Stimulated activated CD4-positive, alpha-beta T cell treated with anti-CD3 and anti-CD28 coated beads, Interleukin-15, amount 100 ng/mL, for 48 hours (primary cell): ENCODE results near the gene TOX2.

Experiments used
- DNase-seq, 2 donors: peaks; one replicate each; pipeline ENCODE4 v3.0.0-alpha.2; 2020; ENCODE audit warnings: low read depth in 2 of 2

TOX2 gene

DNA sequence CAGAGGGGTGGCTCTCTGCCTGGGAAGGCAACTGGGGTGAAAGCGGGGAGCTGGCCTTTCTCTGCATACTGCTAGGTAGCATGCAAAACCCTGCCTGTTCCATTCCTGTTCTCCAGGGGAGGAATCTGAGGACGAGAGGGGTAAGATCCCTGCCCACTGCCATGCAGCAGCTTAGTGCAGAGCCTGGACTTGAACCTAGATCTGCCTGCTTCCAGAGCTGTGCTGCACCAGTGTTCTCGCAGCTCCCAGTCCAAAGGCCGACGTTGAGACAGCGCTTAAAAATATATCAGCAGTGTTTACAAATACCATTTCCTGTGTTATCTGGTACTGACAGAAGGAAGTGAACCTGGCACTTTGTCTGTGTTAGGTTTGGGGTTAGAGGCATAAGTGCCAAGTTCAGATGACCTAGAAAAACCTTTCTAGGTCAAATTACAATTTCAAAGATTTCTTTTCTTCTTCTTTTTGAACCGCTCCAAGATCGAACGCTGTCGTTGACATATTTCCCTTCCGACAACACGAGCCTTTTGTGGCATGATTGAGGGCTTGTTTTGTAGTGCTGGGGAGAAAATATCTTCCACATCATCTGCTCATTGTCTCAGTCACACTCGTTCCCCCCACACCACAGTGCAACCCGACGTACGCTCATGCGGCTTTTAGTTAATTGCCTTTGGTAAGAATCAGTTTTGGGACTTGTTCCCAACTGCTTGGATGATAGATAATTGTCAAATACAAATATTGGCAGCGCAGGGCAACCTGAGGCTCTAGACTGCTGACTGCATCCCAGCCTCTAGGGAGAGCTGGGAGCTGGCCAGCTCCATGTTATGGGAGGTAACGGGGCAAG lies 44.6 kb downstream of the TOX2 start:
- DNase-seq = no peak

DNA sequence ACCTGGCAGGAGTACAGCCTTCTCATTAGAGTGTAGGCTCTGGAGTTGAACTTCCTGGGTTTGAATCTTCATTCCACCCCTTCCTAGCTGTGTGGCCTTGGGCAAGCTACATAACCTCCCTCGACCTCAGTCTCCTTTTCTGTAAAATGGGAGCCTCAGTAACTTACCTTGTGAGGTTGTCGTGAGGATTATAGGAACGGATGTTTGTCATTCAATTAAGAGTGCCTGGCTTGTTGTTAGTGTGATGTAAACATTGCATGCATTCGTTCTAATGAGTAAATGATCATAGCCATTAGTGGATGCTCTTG lies 45.2 kb downstream of the TOX2 start:
- no peak for DNase-seq

DNA sequence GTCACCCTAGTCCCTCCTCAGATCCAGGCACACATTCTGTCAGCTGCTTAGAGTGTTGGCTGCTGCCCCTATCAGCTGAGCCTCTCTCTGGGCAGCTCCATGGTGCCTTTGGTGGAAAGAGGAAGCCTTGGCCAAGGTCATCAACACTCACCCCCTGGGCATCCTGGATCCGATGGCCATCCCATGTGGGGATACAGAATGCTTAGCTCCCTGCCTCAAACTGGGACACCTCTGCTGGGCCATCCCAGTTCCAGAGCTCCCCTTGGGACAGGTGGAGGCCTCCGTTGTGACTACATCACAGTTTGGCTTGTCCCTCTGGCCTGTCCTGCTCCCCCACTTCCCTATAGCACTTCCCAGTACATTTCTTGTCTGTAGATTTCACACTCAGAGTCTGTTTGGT lies 45.6 kb downstream of the TOX2 start:
- DNase-seq = no peak

- DNase-seq = no peak
Measured at GRCh38 chr20:43961116-43961515, 46.5 kb downstream of the TOX2 start.

GRCh38 chr20:43961541-43962471 lies 47.2 kb downstream of the TOX2 start:
- no peak for DNase-seq

- no peak for DNase-seq
Measured at GRCh38 chr20:43962530-43962929, 47.9 kb downstream of the TOX2 start.

DNA sequence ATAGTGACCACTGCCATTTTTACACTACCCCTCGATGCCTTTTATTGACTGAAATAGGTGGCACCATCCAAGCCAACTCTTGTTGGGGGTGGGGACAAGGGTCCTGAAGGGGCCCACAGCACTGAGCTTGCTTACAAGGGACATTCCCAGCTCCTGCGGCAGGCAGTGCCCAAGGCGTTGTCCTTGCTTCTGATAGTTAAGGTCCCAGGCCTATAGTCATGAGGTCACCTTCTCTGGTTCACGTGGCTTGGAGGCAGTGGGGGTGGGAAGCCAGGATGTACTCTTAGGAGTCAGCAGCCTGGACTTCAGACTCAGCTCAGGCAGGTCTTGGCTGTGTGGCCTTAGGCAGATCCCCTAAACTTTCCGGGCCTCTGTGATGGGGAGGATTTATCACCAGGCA lies 48.6 kb downstream of the TOX2 start:
- no peak for DNase-seq

DNA sequence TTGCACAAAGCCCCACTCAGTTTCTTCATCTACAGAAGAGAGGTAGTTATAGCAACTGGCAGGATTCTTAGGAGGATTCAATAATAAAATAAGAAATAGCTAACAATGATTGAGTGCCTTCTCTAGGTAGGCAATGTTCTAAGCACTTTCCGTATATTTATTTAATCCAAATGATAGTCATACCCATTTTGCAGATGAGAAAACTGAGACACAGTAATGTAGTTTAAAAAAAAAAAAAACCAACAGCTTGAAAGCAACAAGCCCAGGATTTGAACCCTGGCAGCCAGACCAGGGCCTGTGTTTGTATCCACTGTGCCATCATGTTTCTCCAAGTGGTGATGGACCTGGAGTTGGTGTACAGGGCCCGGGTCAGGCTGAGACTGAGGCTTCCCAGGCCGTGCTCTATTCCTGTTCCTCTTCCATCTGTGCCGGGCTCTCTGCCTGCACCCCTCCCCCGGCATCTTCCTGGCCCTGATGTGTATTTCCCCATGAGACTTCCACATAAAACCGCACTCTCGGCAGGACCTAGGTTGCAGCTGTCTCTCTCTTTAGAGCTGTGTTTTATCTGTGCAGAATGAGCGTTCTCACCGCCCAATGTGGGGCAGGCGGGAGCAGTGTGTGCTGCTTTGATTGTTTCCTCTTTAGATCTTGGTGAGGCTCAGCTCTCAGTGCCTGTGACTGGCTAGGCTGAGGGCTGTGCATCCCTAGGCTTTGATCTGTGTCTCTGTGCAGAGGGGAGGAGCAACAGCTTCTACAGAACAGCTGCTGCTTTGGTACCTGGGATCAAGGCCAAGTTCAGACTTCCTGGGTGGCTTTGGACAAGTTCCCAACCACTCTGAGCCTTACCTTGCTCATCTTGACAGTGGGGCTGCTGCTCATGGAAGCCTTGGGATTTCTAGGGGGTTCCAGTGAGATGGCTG lies 49.5 kb downstream of the TOX2 start:
- DNase-seq = no peak

DNA sequence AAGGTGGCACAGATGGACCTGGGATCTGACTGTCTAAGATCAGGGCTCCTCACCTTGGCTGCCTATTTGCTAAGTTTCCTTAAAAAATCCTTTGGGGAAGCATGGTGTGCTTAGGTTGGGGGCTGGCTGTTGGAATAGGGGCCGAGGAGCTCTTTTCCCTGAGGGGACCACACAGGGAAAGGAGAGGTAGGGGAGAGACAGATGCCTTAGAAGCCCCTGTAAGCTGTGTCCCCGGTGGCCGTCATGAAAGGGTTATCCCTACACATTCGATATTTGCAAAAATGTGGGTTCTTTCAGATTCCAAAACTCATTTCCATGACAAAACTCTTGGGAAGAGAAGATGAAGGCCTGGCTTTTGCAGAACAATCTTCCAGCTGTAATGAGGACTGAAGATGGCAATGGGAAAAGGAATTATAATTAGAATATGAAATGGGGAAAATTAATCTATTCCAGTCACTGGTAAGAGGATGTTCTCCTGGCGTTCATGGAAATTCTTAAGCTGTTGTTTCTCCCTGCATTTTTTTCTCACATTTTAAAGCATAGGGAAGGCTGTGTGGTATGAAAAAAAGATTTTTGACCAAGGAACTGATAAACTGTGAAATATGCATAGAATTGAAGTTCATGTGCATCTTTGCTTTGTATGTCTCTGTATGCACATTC lies 53.8 kb downstream of the TOX2 start:
- no peak for DNase-seq

GRCh38 chr20:43969028-43969447 lies 54.4 kb downstream of the TOX2 start:
- no peak for DNase-seq

GRCh38 chr20:43969501-43970182 lies 55.0 kb downstream of the TOX2 start:
- DNase-seq = no peak

DNA sequence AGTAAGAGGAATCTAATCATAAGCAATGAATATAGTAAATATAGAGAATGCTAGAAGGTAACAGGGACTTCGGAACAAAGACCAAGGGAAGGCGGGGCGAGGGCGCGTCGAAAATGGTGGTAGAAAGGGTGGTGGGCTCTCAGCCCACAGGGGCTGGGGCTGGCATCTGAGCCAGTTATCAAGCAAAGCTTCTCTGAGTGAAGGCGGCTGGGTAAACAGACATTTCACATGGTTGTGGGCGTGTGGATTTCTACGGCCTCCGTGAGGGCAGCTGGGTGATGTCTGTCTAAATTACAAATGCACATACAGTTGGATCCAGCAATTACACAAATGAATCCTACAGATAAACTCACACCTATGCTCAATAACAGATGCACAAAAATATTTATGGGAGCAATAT lies 56.6 kb downstream of the TOX2 start:
- no peak for DNase-seq

DNA sequence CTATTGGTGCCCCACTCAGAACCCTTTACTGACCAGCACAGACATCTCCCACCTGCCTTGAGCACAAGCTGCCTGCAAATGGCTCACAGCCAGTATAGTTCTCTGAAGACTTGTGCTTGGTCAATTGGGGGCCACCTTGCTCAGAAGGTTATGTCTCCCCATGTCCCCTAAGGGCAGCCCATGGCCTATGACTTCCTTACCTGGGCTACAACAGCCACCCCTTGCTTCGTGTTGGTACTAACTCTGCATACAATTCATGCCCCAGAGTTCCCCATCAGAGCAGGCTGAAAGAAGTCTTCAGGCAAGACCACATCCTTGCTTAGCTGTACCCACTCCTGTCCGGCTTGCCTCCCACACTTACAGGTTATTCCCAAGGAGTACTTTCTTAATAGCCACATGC lies 57.4 kb downstream of the TOX2 start:
- DNase-seq = no peak

DNA sequence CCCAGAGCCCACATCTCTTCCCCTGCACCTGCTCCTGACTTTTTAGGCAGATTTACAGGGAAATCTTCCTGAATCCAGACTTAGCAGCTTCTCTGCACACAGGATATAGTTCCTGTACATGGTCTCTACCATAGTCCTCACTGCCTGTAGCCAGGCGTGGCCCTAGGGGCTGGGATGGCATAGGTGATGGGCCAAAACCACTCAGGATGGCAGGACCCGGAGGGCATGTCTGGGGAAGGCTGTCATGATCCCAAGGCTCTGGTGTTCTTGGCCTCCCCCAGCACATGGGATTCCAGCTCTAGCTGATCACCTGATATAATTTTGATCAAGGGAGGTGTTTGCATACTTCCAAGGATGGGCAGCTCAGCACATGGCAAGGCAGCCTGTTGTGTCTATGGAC lies 58.0 kb downstream of the TOX2 start:
- DNase-seq = no peak

DNA sequence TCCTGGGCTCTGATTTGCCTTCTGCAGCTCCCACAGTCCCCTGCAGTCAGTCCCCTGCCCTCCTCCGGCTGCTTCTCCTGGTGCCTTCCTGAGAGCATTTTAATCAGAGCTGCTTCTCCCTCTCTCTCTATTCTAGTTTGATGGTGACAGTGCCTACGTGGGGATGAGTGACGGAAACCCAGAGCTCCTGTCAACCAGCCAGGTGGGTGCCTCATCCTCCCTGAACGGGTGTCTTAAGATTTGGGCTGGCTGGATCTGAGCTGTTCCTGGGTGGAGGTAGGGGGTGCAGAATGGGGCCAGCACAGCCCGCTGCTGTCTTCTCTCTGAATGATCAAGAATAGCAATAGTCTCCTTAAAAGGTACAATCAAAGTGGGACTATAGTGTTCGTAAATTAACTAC lies 58.6 kb downstream of the TOX2 start:
- DNase-seq = no peak

GRCh38 chr20:43973671-43974450 lies 59.2 kb downstream of the TOX2 start:
- DNase-seq = no peak

DNA sequence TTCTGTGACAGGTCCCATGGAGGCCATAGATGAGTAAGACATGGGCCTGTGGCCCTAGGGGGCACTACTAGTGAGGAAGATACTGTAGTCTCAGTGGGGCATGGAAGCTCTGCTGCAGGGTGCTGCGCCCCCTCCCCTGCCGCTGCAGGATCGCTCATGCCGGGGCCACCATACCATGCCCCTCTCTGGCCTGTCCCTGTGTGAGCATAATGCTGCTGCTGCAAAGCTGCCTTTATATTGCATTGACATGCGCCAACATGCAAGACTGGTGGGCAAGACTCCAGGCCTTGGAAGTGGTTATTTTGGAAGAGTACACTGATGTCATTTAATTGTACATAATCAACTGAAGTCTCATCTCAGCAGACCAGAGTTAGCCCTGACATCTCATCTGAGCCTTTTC lies 60.0 kb downstream of the TOX2 start:
- DNase-seq = no peak

- no peak for DNase-seq
Measured at GRCh38 chr20:43975096-43975768, 60.6 kb downstream of the TOX2 start.

DNA sequence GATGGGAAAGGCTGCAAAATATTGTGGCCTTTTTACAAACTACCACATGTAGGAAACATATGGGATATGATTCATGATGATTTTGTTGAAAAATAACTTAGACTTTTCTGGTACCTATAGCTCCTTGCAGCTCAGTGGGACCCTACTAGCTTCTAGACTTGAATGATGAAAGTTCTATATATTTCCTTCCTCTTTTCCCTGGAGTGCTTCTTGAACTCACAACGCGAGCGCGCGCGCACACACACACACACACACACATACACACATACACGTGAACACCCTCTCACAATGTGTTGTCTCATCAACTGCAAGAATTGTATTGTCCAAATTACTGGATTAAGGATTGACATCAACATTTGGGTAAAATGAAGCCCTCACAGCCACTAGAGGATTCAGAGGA lies 61.9 kb downstream of the TOX2 start:
- DNase-seq = no peak

DNA sequence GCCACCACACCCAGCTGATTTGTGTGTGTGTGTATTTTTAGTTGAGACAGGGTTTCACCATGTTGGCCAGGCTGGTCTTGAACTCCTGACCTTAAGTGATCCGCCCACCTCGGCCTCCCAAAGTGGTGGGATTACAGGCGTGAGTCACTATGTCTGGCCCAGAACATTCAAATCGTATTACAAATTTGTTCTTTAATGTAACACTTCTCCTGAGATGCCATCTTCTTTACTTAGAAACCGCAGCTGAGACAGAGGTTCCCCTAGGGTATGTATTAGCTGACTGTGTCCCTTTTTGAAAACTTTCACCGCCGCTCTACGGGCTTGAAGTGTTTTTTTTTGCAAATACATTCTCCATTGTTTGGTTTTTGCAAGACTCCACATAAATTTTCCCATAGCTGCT lies 62.6 kb downstream of the TOX2 start:
- no peak for DNase-seq
